PFSK-1 (cell line): ENCODE data around the gene CDK19.

Source experiments
- FOXP2 ChIP-seq: optimal IDR thresholded peaks from 2 replicates; pipeline ENCODE3; 2011; ENCODE audit warnings: borderline replicate concordance, control low read depth, inconsistent platforms; ENCODE audit not compliant: insufficient read depth; ENCODE audit errors: extremely low read length, extremely low read depth
- POLR2AphosphoS5 ChIP-seq: IDR thresholded peaks from 2 replicates; pipeline ENCODE4 v1.6.1; 2012; ENCODE audit warnings: low read depth, mild to moderate bottlenecking, control low read depth, low read length, moderate library complexity
- SIN3A ChIP-seq: IDR thresholded peaks from 2 replicates; pipeline ENCODE4 v1.6.1; 2012; ENCODE audit warnings: mild to moderate bottlenecking, low read length, moderate library complexity, borderline replicate concordance; ENCODE audit not compliant: insufficient read depth
- TAF1 ChIP-seq: IDR thresholded peaks from 2 replicates; pipeline ENCODE4 v1.6.1; 2012; ENCODE audit warnings: low read length, control low read depth, borderline replicate concordance; ENCODE audit not compliant: insufficient read depth
- TF ChIP-seq, protein P1 (sequence below), 2 experiments: IDR thresholded peaks; 2 replicates each; pipeline versions ENCODE4 v1.6.1 to v1.8.0; 2011 to 2012; ENCODE audit warnings: low read depth in 2 of 2, low read length in 2 of 2, control low read depth in 1 of 2, inconsistent platforms in 1 of 2, mild to moderate bottlenecking in 1 of 2, moderate library complexity in 1 of 2; ENCODE audit not compliant: insufficient read depth in 1 of 2

DNA sequence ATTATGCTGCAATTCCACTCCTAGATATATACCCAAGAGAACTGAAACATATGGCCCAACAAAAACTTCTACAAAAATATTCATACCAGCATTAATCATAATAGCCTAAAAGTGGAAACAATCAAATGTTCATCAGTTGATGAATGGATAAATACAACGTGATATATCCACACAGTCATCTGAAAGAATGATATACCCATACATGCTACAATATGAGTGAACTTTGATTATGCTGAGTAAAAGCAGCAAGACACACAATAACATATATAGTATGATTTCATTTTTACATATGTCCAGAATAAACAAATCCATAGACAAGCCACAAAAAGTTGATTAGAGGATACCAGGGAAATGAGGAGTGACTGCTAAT, 30.7 kb downstream of the CDK19 start:
- TF ChIP-seq POLR2AphosphoS5, result no peak
- TF ChIP-seq, protein P1, sequence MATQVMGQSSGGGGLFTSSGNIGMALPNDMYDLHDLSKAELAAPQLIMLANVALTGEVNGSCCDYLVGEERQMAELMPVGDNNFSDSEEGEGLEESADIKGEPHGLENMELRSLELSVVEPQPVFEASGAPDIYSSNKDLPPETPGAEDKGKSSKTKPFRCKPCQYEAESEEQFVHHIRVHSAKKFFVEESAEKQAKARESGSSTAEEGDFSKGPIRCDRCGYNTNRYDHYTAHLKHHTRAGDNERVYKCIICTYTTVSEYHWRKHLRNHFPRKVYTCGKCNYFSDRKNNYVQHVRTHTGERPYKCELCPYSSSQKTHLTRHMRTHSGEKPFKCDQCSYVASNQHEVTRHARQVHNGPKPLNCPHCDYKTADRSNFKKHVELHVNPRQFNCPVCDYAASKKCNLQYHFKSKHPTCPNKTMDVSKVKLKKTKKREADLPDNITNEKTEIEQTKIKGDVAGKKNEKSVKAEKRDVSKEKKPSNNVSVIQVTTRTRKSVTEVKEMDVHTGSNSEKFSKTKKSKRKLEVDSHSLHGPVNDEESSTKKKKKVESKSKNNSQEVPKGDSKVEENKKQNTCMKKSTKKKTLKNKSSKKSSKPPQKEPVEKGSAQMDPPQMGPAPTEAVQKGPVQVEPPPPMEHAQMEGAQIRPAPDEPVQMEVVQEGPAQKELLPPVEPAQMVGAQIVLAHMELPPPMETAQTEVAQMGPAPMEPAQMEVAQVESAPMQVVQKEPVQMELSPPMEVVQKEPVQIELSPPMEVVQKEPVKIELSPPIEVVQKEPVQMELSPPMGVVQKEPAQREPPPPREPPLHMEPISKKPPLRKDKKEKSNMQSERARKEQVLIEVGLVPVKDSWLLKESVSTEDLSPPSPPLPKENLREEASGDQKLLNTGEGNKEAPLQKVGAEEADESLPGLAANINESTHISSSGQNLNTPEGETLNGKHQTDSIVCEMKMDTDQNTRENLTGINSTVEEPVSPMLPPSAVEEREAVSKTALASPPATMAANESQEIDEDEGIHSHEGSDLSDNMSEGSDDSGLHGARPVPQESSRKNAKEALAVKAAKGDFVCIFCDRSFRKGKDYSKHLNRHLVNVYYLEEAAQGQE (IDR thresholded peaks at IDR 0.05; ENCODE audit: insufficient read depth in 1 of 2, low read depth in 2 of 2, low read length in 2 of 2), result no peak
- no peak for TF ChIP-seq TAF1
- no peak for TF ChIP-seq SIN3A
- TF ChIP-seq FOXP2, result no peak
